IMR-90 (cell line): ENCODE measurements around the gene PLA2G2F. TPM values are rescaled to one million over a fixed set of nuclear protein-coding genes. Genes with fewer than 3 reads are reported as not detected.

Experiments used
- ATAC-seq: fragments of 200-7000 bp; cut with Tn5 transposase; 2 replicates; pipeline ENCODE4 v1.9.1; 2020; ENCODE audit warnings: low read depth, mild to moderate bottlenecking, moderate library complexity
- BruUV-seq: library from RNA; stranded (reverse); fragments of 400-500 nt; replicated peaks from 2 replicates; lab custom pipeline; 2021; lab: Mats Ljungman, UMichigan
- CTCF ChIA-PET: fragments of 300-600 bp; formaldehyde crosslinking; extraction: SDS; loops from one replicate; lab custom pipeline; 2021; ENCODE audit warnings: antibody characterized with exemption; lab: Yijun Ruan, JAX
- POLR2A ChIA-PET: fragments of 300-600 bp; sonication (Branson Sonifier 250); formaldehyde crosslinking; loops from one replicate; lab custom pipeline; 2022; ENCODE audit warnings: antibody characterized with exemption; ENCODE audit not compliant: unreplicated experiment; lab: Charles Lee
- DNase-seq: peaks from one replicate; pipeline ENCODE4 v3.0.0; 2013
- H2AFZ ChIP-seq: replicated peaks from 2 replicates; pipeline ENCODE3; 2013; ENCODE audit warnings: low read length, mild to moderate bottlenecking; ENCODE audit not compliant: poor library complexity
- H2AK5ac ChIP-seq: 2 replicates; pipeline ENCODE4 v1.6.1; 2013; ENCODE audit warnings: low read depth, low read length, inconsistent platforms
- H2AK9ac ChIP-seq: replicated peaks from 2 replicates; pipeline ENCODE3; 2013; ENCODE audit warnings: mild to moderate bottlenecking, low read depth, low read length, moderate library complexity; ENCODE audit not compliant: poor library complexity
- H2BK120ac ChIP-seq: 2 replicates; pipeline ENCODE4 v1.6.1; 2013; ENCODE audit warnings: low read depth, low read length, inconsistent platforms
- H2BK15ac ChIP-seq: 3 replicates; pipeline ENCODE4 v1.6.1; 2013; ENCODE audit warnings: low read depth, low read length, inconsistent platforms
- H2BK20ac ChIP-seq: 2 replicates; pipeline ENCODE4 v1.6.1; 2013; ENCODE audit warnings: low read depth, mild to moderate bottlenecking, inconsistent platforms, low read length, moderate library complexity
- H2BK5ac ChIP-seq: 2 replicates; pipeline ENCODE4 v1.6.1; 2013; ENCODE audit warnings: mild to moderate bottlenecking, low read depth, low read length, inconsistent platforms; ENCODE audit not compliant: poor library complexity, severe bottlenecking
- H3K14ac ChIP-seq: replicated peaks from 2 replicates; pipeline ENCODE4 v1.6.1; 2013; ENCODE audit warnings: low read depth, low read length, inconsistent platforms
- H3K18ac ChIP-seq: 2 replicates; pipeline ENCODE4 v1.6.1; 2013; ENCODE audit warnings: low read depth, low read length, control low read depth
- H3K23ac ChIP-seq: 2 replicates; pipeline ENCODE4 v1.6.1; 2013; ENCODE audit warnings: low read depth, low read length, inconsistent platforms
- H3K27ac ChIP-seq: 2 replicates; pipeline ENCODE4 v1.5.1; 2013; ENCODE audit warnings: mild to moderate bottlenecking, control low read depth, low read length; ENCODE audit not compliant: insufficient read depth
- H3K27me3 ChIP-seq: 2 replicates; pipeline ENCODE4 v1.6.1; 2013; ENCODE audit warnings: low read length; ENCODE audit not compliant: control insufficient read depth, insufficient read depth
- H3K36me3 ChIP-seq: 2 replicates; pipeline ENCODE4 v1.6.1; 2013; ENCODE audit warnings: low read length, mixed read lengths; ENCODE audit not compliant: control insufficient read depth, insufficient read depth
- H3K4ac ChIP-seq: 2 replicates; pipeline ENCODE4 v1.6.1; 2013; ENCODE audit warnings: low read depth, low read length, inconsistent platforms
- H3K4me1 ChIP-seq: 2 replicates; pipeline ENCODE4 v1.6.1; 2013; ENCODE audit warnings: low read length, mixed read lengths; ENCODE audit not compliant: control insufficient read depth, insufficient read depth
- H3K4me2 ChIP-seq: 2 replicates; pipeline ENCODE4 v1.6.1; 2013; ENCODE audit warnings: low read depth, mild to moderate bottlenecking, control low read depth, low read length, moderate library complexity
- H3K4me3 ChIP-seq: 2 replicates; pipeline ENCODE4 v1.5.1; 2013; ENCODE audit warnings: low read depth, mild to moderate bottlenecking, control low read depth, low read length, moderate library complexity; ENCODE audit not compliant: insufficient read depth
- H3K56ac ChIP-seq: 2 replicates; pipeline ENCODE4 v1.6.1; 2013; ENCODE audit warnings: low read length, inconsistent platforms; ENCODE audit not compliant: insufficient read depth; ENCODE audit errors: extremely low read depth
- H3K79me1 ChIP-seq, 2 experiments: 2 replicates each; pipeline ENCODE4 v1.6.1; 2013; ENCODE audit warnings: low read length in 2 of 2, inconsistent platforms in 1 of 2, low read depth in 1 of 2
- H3K9ac ChIP-seq: 2 replicates; pipeline ENCODE4 v1.6.1; 2013; ENCODE audit warnings: low read depth, low read length, control low read depth
- H3K9me1 ChIP-seq: 2 replicates; pipeline ENCODE4 v1.6.1; 2013; ENCODE audit warnings: low read length, inconsistent platforms; ENCODE audit not compliant: insufficient read depth
- H3K9me3 ChIP-seq: 2 replicates; pipeline ENCODE4 v1.6.1; 2013; ENCODE audit warnings: low read length; ENCODE audit not compliant: control insufficient read depth, insufficient read depth
- H4K20me1 ChIP-seq: 2 replicates; pipeline ENCODE4 v1.6.1; 2013; ENCODE audit warnings: low read length, inconsistent platforms; ENCODE audit not compliant: insufficient read depth
- H4K5ac ChIP-seq: 2 replicates; pipeline ENCODE4 v1.6.1; 2013; ENCODE audit warnings: mild to moderate bottlenecking, low read depth, low read length, control low read depth
- H4K8ac ChIP-seq, 2 experiments: 2 replicates each; pipeline ENCODE4 v1.6.1; 2013; ENCODE audit warnings: low read depth in 2 of 2, low read length in 2 of 2, control low read depth in 1 of 2, inconsistent platforms in 1 of 2
- H4K91ac ChIP-seq: 2 replicates; pipeline ENCODE4 v1.6.1; 2013; ENCODE audit warnings: low read depth, low read length, inconsistent platforms; ENCODE audit not compliant: insufficient read depth
- BHLHE40 ChIP-seq: fragments of 150-350 bp; IDR thresholded peaks from 2 replicates; pipeline ENCODE4 v1.6.1; 2016; ENCODE audit warnings: mild to moderate bottlenecking, low read depth, low read length
- CHD1 ChIP-seq: IDR thresholded peaks from 2 replicates; pipeline ENCODE4 v1.6.1; 2012; ENCODE audit warnings: low read depth, low read length, improper control_type of control experiment
- CTCF ChIP-seq: conservative IDR thresholded peaks from 2 replicates; pipeline ENCODE4 v1.5.1; 2012; ENCODE audit warnings: mild to moderate bottlenecking, low read depth, low read length, improper control_type of control experiment
- ELK1 ChIP-seq: fragments of 150-350 bp; IDR thresholded peaks from 2 replicates; pipeline ENCODE4 v1.6.1; 2016; ENCODE audit warnings: low read depth, mild to moderate bottlenecking, low read length, moderate library complexity, borderline replicate concordance
- FOS ChIP-seq: fragments of 150-350 bp; IDR thresholded peaks from 2 replicates; pipeline ENCODE4 v1.6.1; 2016; ENCODE audit warnings: low read depth, low read length
- MAFK ChIP-seq: IDR thresholded peaks from 2 replicates; pipeline ENCODE4 v1.6.1; 2012; ENCODE audit warnings: low read depth, low read length, improper control_type of control experiment
- MXI1 ChIP-seq: IDR thresholded peaks from 2 replicates; pipeline ENCODE4 v1.6.1; 2012; ENCODE audit warnings: low read depth, mild to moderate bottlenecking, low read length, moderate library complexity, borderline replicate concordance
- RAD21 ChIP-seq: IDR thresholded peaks from 2 replicates; pipeline ENCODE4 v1.6.1; 2012; ENCODE audit warnings: low read length, improper control_type of control experiment
- RFX5 ChIP-seq: IDR thresholded peaks from 2 replicates; pipeline ENCODE4 v1.8.0; 2012; ENCODE audit warnings: low read depth, mild to moderate bottlenecking, low read length, moderate library complexity
- USF2 ChIP-seq: fragments of 150-350 bp; IDR thresholded peaks from 2 replicates; pipeline ENCODE4 v1.6.1; 2017; ENCODE audit warnings: mild to moderate bottlenecking, antibody characterized with exemption, low read length, low read depth
- WGBS, 2 experiments: methylation state at CpG; one replicate each; pipeline versions ENCODE4 v1.1.5 to v1.1.7; 2013; ENCODE audit warnings: missing lambda C conversion rate in 2 of 2; ENCODE audit not compliant: insufficient read length in 1 of 2; ENCODE audit errors: extremely low coverage in 2 of 2; 5-methylcytosine and 5-hydroxymethylcytosine counted together
- dilution Hi-C: fragments of 300-500 bp; cut with HindIII; formaldehyde crosslinking; loops from one replicate; pipeline ENCODE4 v1.14.3; 2018; ENCODE audit warnings: low sequenced_read_pairs; ENCODE audit not compliant: unreplicated experiment
- in situ Hi-C: fragments of 300-500 bp; cut with MboI; formaldehyde crosslinking; loops from 3 replicates; pipeline ENCODE4 v1.14.3; 2019; ENCODE audit warnings: low sequenced_read_pairs, inconsistent platforms, mixed read lengths
- intact Hi-C: fragments of 100-400 bp; cut with micrococcal nuclease; formaldehyde crosslinking; loops from 2 replicates; pipeline ENCODE4 v1.10.0; 2022
- polyA plus RNA-seq, 3 experiments: library from polyadenylated mRNA; depleted of rRNA; stranded (reverse); fragments of >200 nt; gene quantifications; 2 replicates each; pipeline ENCODE4 v1.2.3, GENCODE V29; 2012; ENCODE audit warnings: low replicate concordance in 1 of 3
- total RNA-seq: library from RNA; depleted of rRNA; stranded (reverse); fragments of >200 nt; gene quantifications from 2 replicates; pipeline ENCODE4 v1.2.3, GENCODE V29; 2012

Gene PLA2G2F
- total and polyA plus RNA-seq, 2 of the 4 experiments (the other 2 are of a cell fraction): not detected

GRCh38 chr1:20112279-20113000 is 26.7 kb upstream of the PLA2G2F start:
- Histone ChIP-seq H2BK120ac (no peak overlapping the region), H3K14ac (no peak overlapping the region), H3K36me3 (no peaks in the 10 kb centered on the region), H3K79me1 (no peaks in the 10 kb centered on the region), H3K9me1 (no peaks in the 10 kb centered on the region), H3K9ac (no peak overlapping the region), H2BK15ac (no peak overlapping the region), H3K27me3 (peaks cover 26% of the 10 kb centered on the region), H3K9me3 (no peaks in the 10 kb centered on the region), H3K4ac (no peak overlapping the region), H3K4me2 (no peak overlapping the region), H2AFZ (no peak overlapping the region), H3K27ac (no peak overlapping the region), H2BK5ac (no peak overlapping the region), H3K18ac (no peak overlapping the region), H4K91ac (no peak overlapping the region), H4K8ac (no peak overlapping the region), H3K4me1 (no peaks in the 10 kb centered on the region), H3K4me3 (no peak overlapping the region), H2AK9ac (no peak overlapping the region), H3K56ac (no peak overlapping the region), H3K23ac (no peak overlapping the region), H4K5ac (no peak overlapping the region), H2BK20ac (no peak overlapping the region), H2AK5ac (no peak overlapping the region), H4K20me1 (no peaks in the 10 kb centered on the region)
- intact Hi-C loops: no loop called here
- dilution Hi-C loops: no loop called here
- TF ChIP-seq USF2 (no peak), FOS (no peak), RFX5 (no peak), MAFK (no peak), CHD1 (no peak), RAD21 (no peak), CTCF (no peak), MXI1 (no peak), BHLHE40 (no peak), ELK1 (no peak)
- no peak for DNase-seq
- ATAC-seq: no peak
- in situ Hi-C loops: no loop called here
- WGBS, 2 experiments: 37% methylated on average over 2 of the region's 3 CpGs; no CpG with 5 or more reads in 1 of the 2 experiments
- POLR2A ChIA-PET: no interaction called here
- CTCF ChIA-PET: no interaction called here
- BruUV-seq: no TSS peak
